ENCODE data around the gene HDAC2.

The HDAC2 gene

GRCh38 chr6:113976806-113977205, 5.9 kb upstream of the HDAC2 start:
- no peaks in the 10 kb centered on the region for H3K27me3 ChIP-seq (ENCODE audit: control insufficient read depth, insufficient read depth, low read length)
- WGBS (ENCODE audit: insufficient coverage, insufficient read length) = no CpG with 5 or more reads among the region's 2 CpGs
- H3K4me1 ChIP-seq (ENCODE audit: control insufficient read depth, insufficient read depth, low read length) = no peaks in the 10 kb centered on the region; the same call in 1 of the 2 replicates
- no peak overlapping the region for H3K27ac ChIP-seq (ENCODE audit: low read length)
- DNase-seq (ENCODE audit: low read depth, low spot score) = no peak
- no peaks in the 10 kb centered on the region for H3K9me3 ChIP-seq (ENCODE audit: control insufficient read depth, insufficient read depth, low read length)
- H3K4me3 ChIP-seq (ENCODE audit: low read length) = no peak overlapping the region
- no peaks in the 10 kb centered on the region for H3K36me3 ChIP-seq (ENCODE audit: control insufficient read depth, insufficient read depth, low read length)

- no peaks in the 10 kb centered on the region for H3K9me3 ChIP-seq (ENCODE audit: control insufficient read depth, insufficient read depth, low read length)
- no CpG with 5 or more reads among the region's 2 CpGs for WGBS (ENCODE audit: insufficient coverage, insufficient read length)
- H3K4me3 ChIP-seq (ENCODE audit: low read length) = no peak overlapping the region
- no peaks in the 10 kb centered on the region for H3K36me3 ChIP-seq (ENCODE audit: control insufficient read depth, insufficient read depth, low read length)
- no peaks in the 10 kb centered on the region for H3K27me3 ChIP-seq (ENCODE audit: control insufficient read depth, insufficient read depth, low read length)
- no peak overlapping the region for H3K27ac ChIP-seq (ENCODE audit: low read length)
- no peak for DNase-seq (ENCODE audit: low read depth, low spot score)
- peaks cover 4% of the 10 kb centered on the region; the same call in 1 of the 2 replicates for H3K4me1 ChIP-seq (ENCODE audit: control insufficient read depth, insufficient read depth, low read length)
These were observed 793 bp upstream of the HDAC2 start for GRCh38 chr6:113971741-113972140.

GRCh38 chr6:113969888-113970804, 802 bp downstream of the HDAC2 start:
- no peaks in the 10 kb centered on the region for H3K27me3 ChIP-seq (ENCODE audit: control insufficient read depth, insufficient read depth, low read length)
- H3K4me3 ChIP-seq (ENCODE audit: low read length) = peak overlapping the region; percentile 79
- no peak overlapping the region for H3K27ac ChIP-seq (ENCODE audit: low read length)
- H3K9me3 ChIP-seq (ENCODE audit: control insufficient read depth, insufficient read depth, low read length) = no peaks in the 10 kb centered on the region
- WGBS (ENCODE audit: insufficient coverage, insufficient read length) = no CpG with 5 or more reads among the region's 70 CpGs
- no peak for DNase-seq (ENCODE audit: low read depth, low spot score)
- no peaks in the 10 kb centered on the region for H3K36me3 ChIP-seq (ENCODE audit: control insufficient read depth, insufficient read depth, low read length)
- peaks cover 4% of the 10 kb centered on the region; the same call in 1 of the 2 replicates for H3K4me1 ChIP-seq (ENCODE audit: control insufficient read depth, insufficient read depth, low read length)

GRCh38 chr6:113968472-113968871, 2.5 kb downstream of the HDAC2 start:
- no peak overlapping the region for H3K27ac ChIP-seq (ENCODE audit: low read length)
- H3K4me1 ChIP-seq (ENCODE audit: control insufficient read depth, insufficient read depth, low read length) = peaks cover 4% of the 10 kb centered on the region; the same call in 1 of the 2 replicates
- no peaks in the 10 kb centered on the region for H3K27me3 ChIP-seq (ENCODE audit: control insufficient read depth, insufficient read depth, low read length)
- no peak for DNase-seq (ENCODE audit: low read depth, low spot score)
- H3K9me3 ChIP-seq (ENCODE audit: control insufficient read depth, insufficient read depth, low read length) = no peaks in the 10 kb centered on the region
- no peaks in the 10 kb centered on the region for H3K36me3 ChIP-seq (ENCODE audit: control insufficient read depth, insufficient read depth, low read length)
- WGBS (ENCODE audit: insufficient coverage, insufficient read length) = no CpG with 5 or more reads among the region's 6 CpGs
- peak overlapping the region; percentile 11; the same call in 1 of the 2 replicates for H3K4me3 ChIP-seq (ENCODE audit: low read length)

GRCh38 chr6:113967777-113968176, 3.2 kb downstream of the HDAC2 start:
- Histone ChIP-seq H3K4me3 (ENCODE audit: low read length) (no peak overlapping the region), H3K4me1 (ENCODE audit: control insufficient read depth, insufficient read depth, low read length) (peaks cover 4% of the 10 kb centered on the region; the same call in 1 of the 2 replicates), H3K36me3 (ENCODE audit: control insufficient read depth, insufficient read depth, low read length) (no peaks in the 10 kb centered on the region), H3K27ac (ENCODE audit: low read length) (no peak overlapping the region), H3K9me3 (ENCODE audit: control insufficient read depth, insufficient read depth, low read length) (no peaks in the 10 kb centered on the region), H3K27me3 (ENCODE audit: control insufficient read depth, insufficient read depth, low read length) (no peaks in the 10 kb centered on the region)
- DNase-seq (ENCODE audit: low read depth, low spot score) = no peak
- no CpG with 5 or more reads among the region's 3 CpGs for WGBS (ENCODE audit: insufficient coverage, insufficient read length)

- H3K27ac ChIP-seq (ENCODE audit: low read length) = no peak overlapping the region
- WGBS (ENCODE audit: insufficient coverage, insufficient read length) = no CpG with 5 or more reads among the region's 2 CpGs
- no peak for DNase-seq (ENCODE audit: low read depth, low spot score)
These were observed 10.2 kb downstream of the HDAC2 start for GRCh38 chr6:113960795-113961194.

GRCh38 chr6:113959235-113959634, 11.7 kb downstream of the HDAC2 start:
- Histone ChIP-seq H3K4me3 (ENCODE audit: low read length) (no peak overlapping the region), H3K4me1 (ENCODE audit: control insufficient read depth, insufficient read depth, low read length) (no peaks in the 10 kb centered on the region), H3K27ac (ENCODE audit: low read length) (no peak overlapping the region), H3K36me3 (ENCODE audit: control insufficient read depth, insufficient read depth, low read length) (peaks cover 2% of the 10 kb centered on the region; the same call in 1 of the 2 replicates), H3K27me3 (ENCODE audit: control insufficient read depth, insufficient read depth, low read length) (no peaks in the 10 kb centered on the region), H3K9me3 (ENCODE audit: control insufficient read depth, insufficient read depth, low read length) (no peaks in the 10 kb centered on the region)
- WGBS (ENCODE audit: insufficient coverage, insufficient read length) = 100% methylated on average over 1 of the region's 1 CpG
- no peak for DNase-seq (ENCODE audit: low read depth, low spot score)

More at GRCh38 chr6:113960795-113961194, 10.2 kb downstream of the HDAC2 start:
- Histone ChIP-seq H3K27me3 (ENCODE audit: control insufficient read depth, insufficient read depth, low read length) (no peaks in the 10 kb centered on the region), H3K36me3 (ENCODE audit: control insufficient read depth, insufficient read depth, low read length) (peaks cover 2% of the 10 kb centered on the region; the same call in 1 of the 2 replicates), H3K4me1 (ENCODE audit: control insufficient read depth, insufficient read depth, low read length) (no peaks in the 10 kb centered on the region), H3K4me3 (ENCODE audit: low read length) (no peak overlapping the region), H3K9me3 (ENCODE audit: control insufficient read depth, insufficient read depth, low read length) (no peaks in the 10 kb centered on the region)

GRCh38 chr6:113954653-113955052, 16.3 kb downstream of the HDAC2 start:
- H3K36me3 ChIP-seq (ENCODE audit: control insufficient read depth, insufficient read depth, low read length) = peaks cover 5% of the 10 kb centered on the region; the same call in 1 of the 2 replicates
- no peak overlapping the region for H3K4me3 ChIP-seq (ENCODE audit: low read length)
- no peaks in the 10 kb centered on the region for H3K27me3 ChIP-seq (ENCODE audit: control insufficient read depth, insufficient read depth, low read length)
- H3K27ac ChIP-seq (ENCODE audit: low read length) = no peak overlapping the region
- no CpG with 5 or more reads among the region's 1 CpG for WGBS (ENCODE audit: insufficient coverage, insufficient read length)
- no peaks in the 10 kb centered on the region for H3K9me3 ChIP-seq (ENCODE audit: control insufficient read depth, insufficient read depth, low read length)
- DNase-seq (ENCODE audit: low read depth, low spot score) = no peak
- no peaks in the 10 kb centered on the region for H3K4me1 ChIP-seq (ENCODE audit: control insufficient read depth, insufficient read depth, low read length)

- no peak overlapping the region for H3K4me3 ChIP-seq (ENCODE audit: low read length)
- H3K4me1 ChIP-seq (ENCODE audit: control insufficient read depth, insufficient read depth, low read length) = no peaks in the 10 kb centered on the region
- peaks cover 5% of the 10 kb centered on the region; the same call in 1 of the 2 replicates for H3K36me3 ChIP-seq (ENCODE audit: control insufficient read depth, insufficient read depth, low read length)
- H3K9me3 ChIP-seq (ENCODE audit: control insufficient read depth, insufficient read depth, low read length) = no peaks in the 10 kb centered on the region
- DNase-seq (ENCODE audit: low read depth, low spot score) = no peak
- H3K27me3 ChIP-seq (ENCODE audit: control insufficient read depth, insufficient read depth, low read length) = no peaks in the 10 kb centered on the region
- H3K27ac ChIP-seq (ENCODE audit: low read length) = no peak overlapping the region
These were observed 17.6 kb downstream of the HDAC2 start for GRCh38 chr6:113953346-113953745.

- Histone ChIP-seq H3K4me1 (ENCODE audit: control insufficient read depth, insufficient read depth, low read length) (no peaks in the 10 kb centered on the region), H3K27ac (ENCODE audit: low read length) (no peak overlapping the region), H3K9me3 (ENCODE audit: control insufficient read depth, insufficient read depth, low read length) (no peaks in the 10 kb centered on the region), H3K4me3 (ENCODE audit: low read length) (no peak overlapping the region), H3K27me3 (ENCODE audit: control insufficient read depth, insufficient read depth, low read length) (no peaks in the 10 kb centered on the region), H3K36me3 (ENCODE audit: control insufficient read depth, insufficient read depth, low read length) (peaks cover 8% of the 10 kb centered on the region; the same call in 1 of the 2 replicates)
- no CpG with 5 or more reads among the region's 8 CpGs for WGBS (ENCODE audit: insufficient coverage, insufficient read length)
- no peak for DNase-seq (ENCODE audit: low read depth, low spot score)
These were observed 21.4 kb downstream of the HDAC2 start for GRCh38 chr6:113949499-113949898.
